Kidney (tissue), 14 donors: ENCODE data around the gene SNRNP48. TPM values are rescaled to one million over a fixed set of nuclear protein-coding genes. Genes with fewer than 3 reads are reported as not detected.

ENCODE experiments used
- DNase-seq, 5 donors: peaks; one replicate each; pipeline ENCODE4 v3.0.0-alpha.2; 2013 to 2020
- FAIRE-seq: peaks from 2 replicates; lab custom pipeline; 2012; peaks lifted over from hg19 to GRCh38; lab: Jason Lieb, UNC
- H3K27ac ChIP-seq, 2 donors: one replicate each; pipeline ENCODE4 v1.7.0; 2013; ENCODE audit warnings: low read depth in 2 of 2, low read length in 2 of 2, inconsistent platforms in 1 of 2
- H3K27me3 ChIP-seq: one replicate; pipeline ENCODE4 v1.7.1; 2013; ENCODE audit warnings: low read length, inconsistent platforms; ENCODE audit not compliant: control insufficient read depth, insufficient read depth
- H3K36me3 ChIP-seq, 3 donors: one replicate each; pipeline versions ENCODE4 v1.7.0 to v1.7.1; 2013; ENCODE audit warnings: low read length in 3 of 3, control low read depth in 1 of 3, inconsistent platforms in 1 of 3; ENCODE audit not compliant: insufficient read depth in 3 of 3, control insufficient read depth in 2 of 3
- H3K4me1 ChIP-seq, 3 donors: one replicate each; pipeline versions ENCODE4 v1.7.0 to v1.7.1; 2013; ENCODE audit warnings: low read length in 3 of 3, inconsistent platforms in 1 of 3, low read depth in 1 of 3; ENCODE audit not compliant: control insufficient read depth in 2 of 3, insufficient read depth in 2 of 3
- H3K4me3 ChIP-seq, 3 donors: one replicate each; pipeline versions ENCODE4 v1.7.0 to v1.8.1; 2013; ENCODE audit warnings: low read length in 3 of 3, control low read depth in 1 of 3, inconsistent platforms in 1 of 3
- H3K9ac ChIP-seq, 3 donors: one replicate each; pipeline versions ENCODE4 v1.7.0 to v1.7.1; 2013; ENCODE audit warnings: low read length in 3 of 3, control low read depth in 1 of 3, inconsistent platforms in 1 of 3
- H3K9me3 ChIP-seq, 3 donors: one replicate each; pipeline versions ENCODE4 v1.7.0 to v1.7.1; 2013; ENCODE audit warnings: low read length in 3 of 3, control low read depth in 1 of 3, inconsistent platforms in 1 of 3; ENCODE audit not compliant: control insufficient read depth in 2 of 3, insufficient read depth in 1 of 3
- CTCF ChIP-seq: IDR thresholded peaks from 3 replicates; pipeline ENCODE4 v1.5.1; 2012; ENCODE audit warnings: mild to moderate bottlenecking, moderate library complexity, borderline replicate concordance; ENCODE audit not compliant: insufficient read depth; ENCODE audit errors: extremely low read depth
- intact Hi-C: fragments of 100-400 bp; cut with DNase I; formaldehyde crosslinking; loops from one replicate; pipeline ENCODE4 v1.11.1; 2022
- polyA plus RNA-seq: library from polyadenylated mRNA; stranded (reverse); fragments of 350-450 nt; fragmentation: Illumina TruSeq; extraction: RNeasy Lipid Tissue Mini Kit (QIAGEN cat#74804); gene quantifications from one replicate; pipeline ENCODE4 v1.2.3, GENCODE V29; 2014; ENCODE audit warnings: low read depth, low replicate concordance; ENCODE audit not compliant: insufficient read depth
- total RNA-seq: library from RNA; stranded (reverse); fragmentation: NEBNext Ultra II Directional; extraction: Animal tissue kit (Norgen Biotek cat#: 25700); gene quantifications from one replicate; pipeline ENCODE4 v1.2.1, GENCODE V29; 2021
- donor health status: control.
- donor health status: control.
- donor health status: control.
- donor health status: control.
- donor health status: control.
- donor health status: DM: yes; HTN: yes; CAD: no.
- donor health status: Normal renal cell carcinoma (clear cell type).

The SNRNP48 gene
- total and polyA plus RNA-seq, 2 donors from 2014 or later, result 5.2 to 12.1 TPM

GRCh38 chr6:7568021-7568420 lies 22.0 kb upstream of the SNRNP48 start:
- no peak overlapping the region for H3K9ac ChIP-seq
- no peaks in the 10 kb centered on the region for H3K4me1 ChIP-seq
- H3K36me3 ChIP-seq, result peaks cover 6 to 82% (median 46%) of the 10 kb centered on the region in 3 donors
- no peak overlapping the region for H3K27ac ChIP-seq
- H3K4me3 ChIP-seq, result no peak overlapping the region
- H3K9me3 ChIP-seq, result no peaks in the 10 kb centered on the region
- intact Hi-C loops, result no loop called here
- no peaks in the 10 kb centered on the region for H3K27me3 ChIP-seq
- no peak for DNase-seq
- FAIRE-seq, result no peak
- TF ChIP-seq CTCF, result no peak

- FAIRE-seq, result no peak
- peaks cover 6 to 78% (median 44%) of the 10 kb centered on the region in 3 donors for H3K36me3 ChIP-seq
- intact Hi-C loops, result no loop called here
Measured at GRCh38 chr6:7569082-7569481, 20.9 kb upstream of the SNRNP48 start.

GRCh38 chr6:7572213-7572943 lies 17.6 kb upstream of the SNRNP48 start:
- H3K9me3 ChIP-seq, result no peaks in the 10 kb centered on the region
- H3K4me1 ChIP-seq, result no peaks in the 10 kb centered on the region
- peaks cover 3 to 62% (median 38%) of the 10 kb centered on the region in 3 donors for H3K36me3 ChIP-seq
- no peak for DNase-seq
- intact Hi-C loops, result no loop called here
- TF ChIP-seq CTCF, result no peak
- FAIRE-seq, result no peak
- no peak overlapping the region for H3K4me3 ChIP-seq
- no peak overlapping the region for H3K9ac ChIP-seq
- H3K27me3 ChIP-seq, result no peaks in the 10 kb centered on the region
- H3K27ac ChIP-seq, result no peak overlapping the region

More at GRCh38 chr6:7569082-7569481, 20.9 kb upstream of the SNRNP48 start:
- Histone ChIP-seq H3K9ac (no peak overlapping the region), H3K4me3 (no peak overlapping the region), H3K27me3 (no peaks in the 10 kb centered on the region), H3K27ac (no peak overlapping the region), H3K9me3 (no peaks in the 10 kb centered on the region), H3K4me1 (no peaks in the 10 kb centered on the region)
- no peak for DNase-seq
- TF ChIP-seq CTCF, result no peak
